GM12891 (cell line): Measurements from ENCODE around the gene ABTB2.

ENCODE experiments used
- DNase-seq: peaks from one replicate; pipeline ENCODE4 v3.0.0; 2011; ENCODE audit warnings: low spot score; ENCODE audit not compliant: insufficient read length
- FAIRE-seq: peaks from 2 replicates; lab custom pipeline; 2011; peaks lifted over from hg19 to GRCh38; lab: Jason Lieb, UNC
- PAX5 ChIP-seq: IDR thresholded peaks from 2 replicates; pipeline ENCODE4 v1.6.1; 2011; ENCODE audit warnings: low read length, moderate library complexity, mild to moderate bottlenecking; ENCODE audit not compliant: insufficient read depth, severe bottlenecking
- POLR2A ChIP-seq: IDR thresholded peaks from 2 replicates; pipeline ENCODE4 v1.6.1; 2011; ENCODE audit warnings: low read depth, low read length, control low read depth
- POLR2AphosphoS5 ChIP-seq: IDR thresholded peaks from 2 replicates; pipeline ENCODE4 v1.6.1; 2011; ENCODE audit warnings: low read depth, low read length, control low read depth
- POU2F2 ChIP-seq: IDR thresholded peaks from 2 replicates; pipeline ENCODE4 v1.6.1; 2011; ENCODE audit warnings: low read depth, mild to moderate bottlenecking, control low read depth, low read length, moderate library complexity
- SPI1 ChIP-seq: IDR thresholded peaks from 2 replicates; pipeline ENCODE4 v1.6.1; 2011; ENCODE audit warnings: low read depth, low read length, control low read depth
- TAF1 ChIP-seq: IDR thresholded peaks from 2 replicates; pipeline ENCODE4 v1.6.1; 2011; ENCODE audit warnings: low read depth, low read length, control low read depth

ABTB2 gene

DNA sequence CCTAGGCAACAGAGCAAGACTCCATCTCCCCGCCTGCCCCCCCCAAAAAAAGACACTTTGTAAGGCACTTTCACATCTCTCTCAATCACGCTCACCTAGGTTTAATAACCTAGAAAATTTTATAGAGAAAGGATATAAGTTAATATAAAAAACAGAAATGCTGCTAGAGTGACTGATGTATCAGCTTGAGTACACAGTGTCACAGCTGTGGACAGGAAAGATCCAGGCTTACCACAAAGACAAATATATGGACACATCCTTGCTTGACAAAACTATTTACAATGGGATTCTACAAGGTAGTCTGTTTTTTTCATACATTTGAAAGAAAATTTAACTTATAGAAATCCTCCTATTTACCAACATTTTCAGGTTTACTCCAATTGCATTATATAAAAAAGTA, 96.7 kb downstream of the ABTB2 start:
- no peak for FAIRE-seq
- no peak for TF ChIP-seq PAX5
- TF ChIP-seq POLR2AphosphoS5: no peak
- TF ChIP-seq POLR2A: no peak
- no peak for TF ChIP-seq SPI1
- DNase-seq: no peak

DNA sequence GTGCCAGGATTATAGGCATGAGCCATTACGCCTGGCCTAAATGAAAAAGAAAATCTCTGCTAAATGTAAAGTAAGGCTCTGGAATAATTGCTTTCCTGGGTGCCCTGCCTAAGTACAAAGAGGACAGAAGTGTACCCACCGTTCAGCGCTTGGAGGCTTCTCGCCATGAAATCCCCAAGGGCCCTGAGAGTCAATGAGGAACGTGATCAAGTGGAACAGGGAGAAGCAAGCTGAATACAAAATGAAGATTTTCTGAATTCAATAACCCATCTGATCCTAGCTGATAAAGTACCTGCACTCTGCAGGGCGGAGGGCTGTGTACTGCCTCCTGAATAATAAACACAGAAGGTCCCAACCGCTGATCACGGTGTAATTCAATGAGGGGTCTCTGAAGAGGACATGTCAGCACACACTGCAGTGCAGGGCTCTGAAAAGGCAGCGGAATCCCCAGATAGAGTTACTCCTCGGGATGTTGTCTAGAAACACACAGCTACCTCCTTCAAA, 97.7 kb downstream of the ABTB2 start:
- no peak for DNase-seq
- TF ChIP-seq POU2F2 (no peak), POLR2AphosphoS5 (no peak), TAF1 (no peak), PAX5 (no peak), POLR2A (no peak), SPI1 (no peak)
- no peak for FAIRE-seq

DNA sequence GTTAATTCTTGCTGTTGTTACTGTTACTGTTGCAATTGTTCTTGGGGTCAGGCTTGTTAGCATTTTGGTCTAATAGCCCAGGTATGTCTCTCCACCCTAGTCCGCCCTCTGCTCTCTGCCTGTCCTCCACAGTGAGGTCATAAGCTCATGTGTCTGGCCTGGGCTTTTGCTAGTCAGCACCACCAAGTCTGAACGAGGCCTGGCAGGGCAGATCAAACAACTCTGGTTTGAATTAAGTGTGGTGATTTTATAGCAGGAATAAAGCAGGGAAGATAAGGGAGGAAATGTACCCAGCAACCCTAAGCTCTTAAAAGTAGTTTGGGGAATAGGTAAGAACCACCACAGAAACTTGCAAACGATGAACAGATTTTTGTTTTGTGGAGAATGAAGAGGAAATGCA, 98.7 kb downstream of the ABTB2 start:
- DNase-seq (no peak), FAIRE-seq (no peak)
- no peak for TF ChIP-seq TAF1
- no peak for TF ChIP-seq POLR2A
- TF ChIP-seq POU2F2: no peak
- no peak for TF ChIP-seq SPI1
- no peak for TF ChIP-seq POLR2AphosphoS5
- no peak for TF ChIP-seq PAX5

DNA sequence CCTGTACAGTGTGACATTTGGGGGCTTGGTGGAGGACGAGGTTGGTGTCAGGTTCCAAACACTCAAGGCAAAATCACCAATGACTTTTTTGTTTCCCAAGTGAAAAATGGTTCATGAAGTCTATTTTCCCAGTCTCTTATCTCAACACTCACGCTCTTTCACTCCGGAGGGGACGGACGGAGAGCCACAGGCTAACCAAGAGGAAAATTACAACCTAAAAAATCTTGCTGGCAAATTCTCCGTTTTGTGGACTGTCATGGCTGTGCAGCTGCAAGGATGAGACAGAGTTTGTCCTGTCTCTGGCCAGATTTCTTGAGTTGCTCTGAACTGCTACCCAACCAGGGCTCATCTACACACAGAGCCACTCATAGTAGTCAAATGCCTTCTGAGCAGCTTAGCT, 101.2 kb downstream of the ABTB2 start:
- FAIRE-seq (no peak), DNase-seq (no peak)
- TF ChIP-seq POU2F2 (no peak), TAF1 (no peak), POLR2A (no peak), PAX5 (no peak)

DNA sequence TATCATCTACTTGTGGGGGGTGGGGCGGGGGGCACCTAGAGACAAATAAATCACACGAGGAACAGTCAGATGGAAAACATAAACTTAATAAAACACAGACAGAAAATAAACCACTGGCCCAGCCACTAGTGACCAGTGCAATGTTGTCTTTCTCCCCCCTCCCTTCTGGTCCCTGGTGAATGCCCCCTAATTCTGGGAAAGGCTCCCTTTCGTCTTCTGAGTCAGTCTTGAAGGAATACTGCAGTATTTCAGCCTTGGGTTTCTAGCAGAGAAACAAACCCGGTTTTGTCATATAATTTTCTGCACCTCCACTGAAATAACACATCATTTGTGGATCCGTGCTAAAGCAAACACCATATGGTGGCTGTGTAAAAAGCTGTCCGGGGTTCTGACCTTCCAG, 101.7 kb downstream of the ABTB2 start:
- FAIRE-seq: no peak
- TF ChIP-seq POU2F2 (no peak), POLR2A (no peak)
- DNase-seq: no peak

DNA sequence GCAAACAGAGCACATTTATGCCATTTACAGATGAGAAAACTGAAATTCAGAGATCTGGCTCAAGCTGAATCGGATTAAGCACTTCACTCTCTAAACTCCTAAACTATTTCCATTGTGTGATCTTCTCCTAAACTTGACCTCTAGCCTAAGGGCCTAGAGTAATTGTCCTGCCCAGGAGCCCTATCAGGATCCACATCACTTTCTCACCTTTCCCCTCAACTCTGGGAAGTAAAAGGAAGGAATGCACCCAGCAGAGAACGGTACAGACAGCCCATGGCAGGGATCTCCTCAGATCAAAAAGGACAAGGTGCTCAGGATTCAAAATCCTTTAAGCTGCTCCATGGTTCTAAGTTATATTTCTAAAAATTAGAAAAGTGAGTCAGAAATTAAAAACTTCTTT, 102.7 kb downstream of the ABTB2 start:
- no peak for FAIRE-seq
- no peak for TF ChIP-seq POLR2A
- no peak for TF ChIP-seq POU2F2
- no peak for TF ChIP-seq SPI1
- no peak for TF ChIP-seq PAX5
- TF ChIP-seq TAF1: no peak
- TF ChIP-seq POLR2AphosphoS5: no peak
- no peak for DNase-seq

DNA sequence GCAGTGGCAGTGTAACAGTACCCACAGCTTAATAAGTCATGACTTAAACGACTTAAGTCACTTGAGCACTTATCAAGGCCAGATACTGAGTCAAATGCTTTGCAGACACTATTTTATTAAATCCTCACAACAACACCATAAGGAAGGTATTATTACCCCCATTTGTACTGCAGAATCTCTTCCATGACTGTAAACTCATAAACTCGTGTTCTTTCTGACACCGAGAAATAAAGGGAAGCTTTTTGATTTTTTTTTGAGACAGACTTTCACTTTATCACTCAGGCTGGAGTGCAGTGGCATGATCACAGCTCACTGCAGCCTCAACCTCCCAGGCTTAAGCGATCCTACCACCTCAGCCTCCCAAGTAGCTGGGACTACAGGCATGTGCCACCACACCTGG, 103.8 kb downstream of the ABTB2 start:
- FAIRE-seq (no peak), DNase-seq (no peak)
- TF ChIP-seq SPI1 (no peak), TAF1 (no peak), POLR2A (no peak), POLR2AphosphoS5 (no peak), PAX5 (no peak), POU2F2 (no peak)

DNA sequence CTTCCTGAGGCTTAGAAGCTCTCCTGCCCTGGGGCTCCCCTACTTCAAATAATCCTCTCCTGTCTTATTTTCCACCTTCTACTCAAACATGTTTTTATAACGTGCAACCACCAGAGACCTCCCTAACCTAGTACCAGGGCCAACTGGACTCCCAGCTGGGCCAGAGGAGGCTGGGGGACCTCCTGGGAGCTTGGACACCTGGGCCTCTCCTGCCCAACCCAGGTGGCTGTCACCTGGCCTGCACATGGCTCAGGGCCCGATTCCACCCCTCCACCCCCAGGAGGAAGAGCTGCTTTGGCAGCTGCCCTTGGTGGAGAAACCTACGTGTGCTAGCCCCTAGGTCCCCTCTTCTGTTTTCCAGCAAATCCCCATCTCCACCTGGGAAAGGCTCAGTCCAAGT, 105.2 kb downstream of the ABTB2 start:
- TF ChIP-seq POU2F2: no peak
- no peak for TF ChIP-seq PAX5
- TF ChIP-seq TAF1: no peak
- no peak for TF ChIP-seq POLR2AphosphoS5
- TF ChIP-seq SPI1: no peak
- TF ChIP-seq POLR2A: no peak
- DNase-seq: no peak
- no peak for FAIRE-seq

DNA sequence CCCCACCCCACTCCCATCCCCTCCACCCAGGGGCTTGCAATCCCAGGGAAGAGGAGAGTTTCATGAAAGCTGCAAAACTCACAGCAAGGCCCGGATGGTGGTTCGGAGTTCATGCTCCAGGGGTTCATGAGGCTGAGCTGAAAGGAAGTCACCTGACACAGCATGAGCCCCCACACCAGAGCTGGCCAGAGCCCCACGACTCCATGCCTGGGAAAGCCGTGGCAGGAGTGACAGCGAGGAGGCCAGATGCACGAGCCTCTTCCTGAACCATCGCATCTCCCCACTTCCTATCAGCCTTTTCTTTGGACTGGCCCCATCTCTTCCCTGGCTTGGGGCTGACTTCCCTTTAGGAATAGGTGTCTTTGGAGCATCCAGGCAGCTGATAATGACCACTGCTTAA, 105.8 kb downstream of the ABTB2 start:
- FAIRE-seq (no peak), DNase-seq (no peak)
- TF ChIP-seq SPI1: no peak
- no peak for TF ChIP-seq PAX5
- TF ChIP-seq POLR2A: no peak
- TF ChIP-seq POLR2AphosphoS5: no peak

DNA sequence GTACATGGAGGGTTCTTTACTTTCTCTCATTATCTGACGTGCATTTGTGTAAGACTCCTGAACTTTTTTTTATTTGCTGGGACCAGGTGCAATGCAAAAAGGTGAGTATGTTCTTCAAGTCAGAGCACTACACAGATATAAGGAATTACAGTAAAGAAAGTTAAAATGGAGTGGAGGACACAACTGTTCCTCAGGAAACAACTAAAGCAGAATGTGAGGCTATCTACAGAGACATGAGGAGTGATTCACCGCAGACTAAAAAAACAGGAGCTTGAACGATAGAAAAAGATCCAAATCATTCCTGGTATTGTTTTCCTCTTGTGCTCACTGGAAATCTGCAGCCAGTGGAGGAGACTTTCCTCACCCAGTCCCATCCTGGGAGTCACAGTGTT, 106.2 kb downstream of the ABTB2 start:
- TF ChIP-seq POLR2AphosphoS5 (no peak), PAX5 (no peak), TAF1 (no peak), SPI1 (no peak), POU2F2 (no peak)
- FAIRE-seq (no peak), DNase-seq (no peak)
